Kidney (tissue), 14 donors: ENCODE results near the gene TFPI. TPM values are rescaled to one million over a fixed set of nuclear protein-coding genes. Genes with fewer than 3 reads are reported as not detected.

Experiments used
- DNase-seq, 5 donors: peaks; one replicate each; pipeline ENCODE4 v3.0.0-alpha.2; 2013 to 2020
- FAIRE-seq: peaks from 2 replicates; lab custom pipeline; 2012; peaks lifted over from hg19 to GRCh38; lab: Jason Lieb, UNC
- H3K27ac ChIP-seq, 2 donors: one replicate each; pipeline ENCODE4 v1.7.0; 2013; ENCODE audit warnings: low read depth in 2 of 2, low read length in 2 of 2, inconsistent platforms in 1 of 2
- H3K27me3 ChIP-seq: one replicate; pipeline ENCODE4 v1.7.1; 2013; ENCODE audit warnings: low read length, inconsistent platforms; ENCODE audit not compliant: control insufficient read depth, insufficient read depth
- H3K36me3 ChIP-seq, 3 donors: one replicate each; pipeline versions ENCODE4 v1.7.0 to v1.7.1; 2013; ENCODE audit warnings: low read length in 3 of 3, control low read depth in 1 of 3, inconsistent platforms in 1 of 3; ENCODE audit not compliant: insufficient read depth in 3 of 3, control insufficient read depth in 2 of 3
- H3K4me1 ChIP-seq, 3 donors: one replicate each; pipeline versions ENCODE4 v1.7.0 to v1.7.1; 2013; ENCODE audit warnings: low read length in 3 of 3, inconsistent platforms in 1 of 3, low read depth in 1 of 3; ENCODE audit not compliant: control insufficient read depth in 2 of 3, insufficient read depth in 2 of 3
- H3K4me3 ChIP-seq, 3 donors: one replicate each; pipeline versions ENCODE4 v1.7.0 to v1.8.1; 2013; ENCODE audit warnings: low read length in 3 of 3, control low read depth in 1 of 3, inconsistent platforms in 1 of 3
- H3K9ac ChIP-seq, 3 donors: one replicate each; pipeline versions ENCODE4 v1.7.0 to v1.7.1; 2013; ENCODE audit warnings: low read length in 3 of 3, control low read depth in 1 of 3, inconsistent platforms in 1 of 3
- H3K9me3 ChIP-seq, 3 donors: one replicate each; pipeline versions ENCODE4 v1.7.0 to v1.7.1; 2013; ENCODE audit warnings: low read length in 3 of 3, control low read depth in 1 of 3, inconsistent platforms in 1 of 3; ENCODE audit not compliant: control insufficient read depth in 2 of 3, insufficient read depth in 1 of 3
- CTCF ChIP-seq: IDR thresholded peaks from 3 replicates; pipeline ENCODE4 v1.5.1; 2012; ENCODE audit warnings: mild to moderate bottlenecking, moderate library complexity, borderline replicate concordance; ENCODE audit not compliant: insufficient read depth; ENCODE audit errors: extremely low read depth
- intact Hi-C: fragments of 100-400 bp; cut with DNase I; formaldehyde crosslinking; loops from one replicate; pipeline ENCODE4 v1.11.1; 2022
- polyA plus RNA-seq: library from polyadenylated mRNA; stranded (reverse); fragments of 350-450 nt; fragmentation: Illumina TruSeq; extraction: RNeasy Lipid Tissue Mini Kit (QIAGEN cat#74804); gene quantifications from one replicate; pipeline ENCODE4 v1.2.3, GENCODE V29; 2014; ENCODE audit warnings: low read depth, low replicate concordance; ENCODE audit not compliant: insufficient read depth
- total RNA-seq: library from RNA; stranded (reverse); fragmentation: NEBNext Ultra II Directional; extraction: Animal tissue kit (Norgen Biotek cat#: 25700); gene quantifications from one replicate; pipeline ENCODE4 v1.2.1, GENCODE V29; 2021
- donor health status: control.
- donor health status: control.
- donor health status: control.
- donor health status: control.
- donor health status: control.
- donor health status: DM: yes; HTN: yes; CAD: no.
- donor health status: Normal renal cell carcinoma (clear cell type).

The TFPI gene
- total and polyA plus RNA-seq, 2 donors from 2014 or later: 26.2 to 266 TPM

- no peak overlapping the region for H3K27ac ChIP-seq
- no peak for TF ChIP-seq CTCF
- H3K4me1 ChIP-seq: no peaks in the 10 kb centered on the region
- H3K27me3 ChIP-seq: no peaks in the 10 kb centered on the region
- H3K9ac ChIP-seq: no peak overlapping the region
- H3K4me3 ChIP-seq: no peak overlapping the region
- H3K36me3 ChIP-seq: no peaks in the 10 kb centered on the region
- FAIRE-seq (no peak), DNase-seq (no peak)
- intact Hi-C loops: no loop called here
- H3K9me3 ChIP-seq: no peaks in the 10 kb centered on the region
Observed at GRCh38 chr2:187435756-187436155, 118.5 kb downstream of the TFPI start.

DNA sequence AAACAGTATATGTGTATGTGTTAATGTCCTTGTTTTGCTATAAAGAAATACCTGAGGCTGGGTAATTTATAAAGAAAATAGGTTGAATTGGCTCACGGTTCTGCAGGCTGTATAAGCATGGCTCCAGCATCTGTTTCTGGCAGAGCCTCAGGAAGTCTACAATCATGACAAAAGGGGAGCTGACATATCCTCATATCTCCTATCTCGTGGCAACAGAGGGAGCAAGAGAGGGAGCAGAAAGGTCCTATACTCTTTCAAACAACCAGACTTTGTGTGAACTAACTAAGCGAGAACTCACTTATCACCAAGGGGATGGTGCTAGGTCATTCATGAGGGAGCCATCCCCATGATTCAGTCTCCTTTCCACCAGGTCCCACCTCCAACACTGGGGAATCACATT is 119.2 kb downstream of the TFPI start:
- H3K27me3 ChIP-seq: no peaks in the 10 kb centered on the region
- H3K9ac ChIP-seq: no peak overlapping the region
- no peaks in the 10 kb centered on the region for H3K36me3 ChIP-seq
- DNase-seq (no peak), FAIRE-seq (no peak)
- no peak overlapping the region for H3K27ac ChIP-seq
- no peaks in the 10 kb centered on the region for H3K9me3 ChIP-seq
- no peak for TF ChIP-seq CTCF
- H3K4me3 ChIP-seq: no peak overlapping the region
- intact Hi-C loops: no loop called here
- no peaks in the 10 kb centered on the region for H3K4me1 ChIP-seq

DNA sequence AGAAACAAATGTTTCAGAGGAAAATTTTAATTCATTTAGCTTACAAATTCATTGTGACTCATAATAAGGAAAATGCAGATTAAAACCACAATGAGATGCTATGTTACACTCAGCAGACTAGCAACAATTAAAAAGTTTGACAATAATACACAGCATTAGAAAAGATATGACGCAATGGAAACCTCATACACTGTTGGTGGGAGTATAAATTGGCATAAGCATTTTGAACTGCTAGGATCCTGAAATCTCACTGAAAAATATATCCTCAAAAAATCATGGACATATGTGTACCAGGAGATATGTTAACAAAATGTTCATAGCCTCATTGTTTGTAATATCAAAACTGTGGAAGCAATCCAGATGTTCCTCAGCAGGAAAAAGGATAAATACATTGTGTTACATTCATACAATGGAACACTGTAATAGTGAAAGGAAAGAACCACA is 119.9 kb downstream of the TFPI start:
- H3K4me3 ChIP-seq: no peak overlapping the region
- no peaks in the 10 kb centered on the region for H3K27me3 ChIP-seq
- H3K36me3 ChIP-seq: no peaks in the 10 kb centered on the region
- DNase-seq: peak in 1 of 5 donors; percentile 25
- H3K9ac ChIP-seq: no peak overlapping the region
- no peak for FAIRE-seq
- H3K27ac ChIP-seq: no peak overlapping the region
- intact Hi-C loops: no loop called here
- TF ChIP-seq CTCF: no peak
- H3K9me3 ChIP-seq: no peaks in the 10 kb centered on the region
- H3K4me1 ChIP-seq: no peaks in the 10 kb centered on the region

GRCh38 chr2:187431911-187432310 is 122.3 kb downstream of the TFPI start:
- TF ChIP-seq CTCF: no peak
- DNase-seq (no peak), FAIRE-seq (no peak)
- H3K9me3 ChIP-seq: no peaks in the 10 kb centered on the region
- no peaks in the 10 kb centered on the region for H3K36me3 ChIP-seq
- H3K4me3 ChIP-seq: no peak overlapping the region
- no peaks in the 10 kb centered on the region for H3K27me3 ChIP-seq
- H3K4me1 ChIP-seq: no peaks in the 10 kb centered on the region
- intact Hi-C loops: no loop called here
- no peak overlapping the region for H3K9ac ChIP-seq
- H3K27ac ChIP-seq: no peak overlapping the region
